ENCODE measurements around the gene NEXMIF.
A peak's percentile ranks its signal among the peaks of the same experiment; 100 is the strongest.
"Not testable (repeated sequence)": the region's sequence is repeated elsewhere in the genome, so short reads cannot be mapped to it uniquely, and the experiment has no call there.

Gene NEXMIF

DNA sequence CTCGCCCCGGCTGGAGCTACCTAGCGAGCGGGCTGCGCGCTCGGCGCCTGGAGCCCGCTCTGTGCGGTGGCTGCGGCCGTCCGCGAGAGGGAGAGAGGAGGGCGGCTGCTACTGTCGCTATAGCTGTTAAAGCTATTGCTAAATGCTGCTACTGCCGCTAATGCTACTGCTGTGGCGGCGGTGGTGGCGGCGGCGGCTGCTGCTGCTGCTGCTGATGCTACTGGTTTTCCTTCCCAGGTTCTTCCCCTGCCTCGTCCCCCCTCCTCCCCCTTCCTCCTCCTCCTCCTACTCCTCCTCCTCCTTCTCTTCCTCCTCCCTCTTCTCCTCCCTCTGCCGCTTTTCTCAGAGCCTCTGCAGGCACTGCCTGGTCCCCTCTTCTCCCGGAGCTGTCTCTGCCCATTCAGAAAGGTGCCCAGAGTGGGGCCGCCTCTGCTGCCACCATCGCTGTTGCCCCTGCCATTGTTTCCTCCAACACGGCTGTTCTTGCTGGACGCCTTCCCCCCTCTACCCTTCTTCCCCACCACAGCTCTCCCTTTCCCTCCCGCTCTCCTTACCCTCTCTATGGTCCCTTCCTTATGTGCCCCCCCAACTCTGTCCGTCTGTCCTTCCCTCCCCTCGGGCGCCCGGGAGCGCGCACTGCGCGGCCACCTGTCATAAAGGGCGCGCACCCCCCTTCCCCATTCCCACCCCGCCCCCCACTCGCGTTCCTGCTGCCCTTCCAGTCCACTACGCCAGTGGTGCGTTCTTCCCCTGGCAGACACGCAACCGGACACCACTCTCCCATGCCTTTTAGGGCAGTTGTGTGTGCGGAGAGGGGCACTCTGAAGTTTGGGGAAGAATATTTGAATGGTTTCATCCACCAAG, at the start of gene NEXMIF:
NEXMIF (minus strand) TSS at position 228 of the 864 bp plus-strand sequence.
- DNase-seq, result peak in 3 of 4 experiments; percentile 1 to 37 (median 6)

GRCh38 chrX:74961962-74962361, 36.7 kb upstream of the NEXMIF start:
- DNase-seq, result not testable (repeated sequence)

DNA sequence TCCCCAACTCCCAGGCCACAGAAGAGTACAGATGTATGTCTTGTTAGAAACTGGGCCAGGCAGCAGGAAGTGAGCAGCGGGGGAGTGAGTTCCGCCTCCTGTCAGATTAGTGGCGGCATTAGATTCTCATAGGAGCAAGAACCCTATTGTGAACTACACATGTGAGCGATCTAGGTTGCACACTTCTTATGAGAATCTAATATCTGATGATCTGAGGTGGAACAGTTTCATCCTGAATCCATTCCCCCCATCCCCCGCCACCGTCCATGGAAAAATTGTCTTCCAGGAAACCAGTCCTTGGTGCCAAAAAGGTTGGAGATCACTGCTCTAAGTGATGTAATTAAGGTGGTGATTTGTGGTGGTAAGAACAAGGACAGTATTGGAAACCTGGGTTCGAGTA, 24.5 kb upstream of the NEXMIF start:
- no peak for DNase-seq

DNA sequence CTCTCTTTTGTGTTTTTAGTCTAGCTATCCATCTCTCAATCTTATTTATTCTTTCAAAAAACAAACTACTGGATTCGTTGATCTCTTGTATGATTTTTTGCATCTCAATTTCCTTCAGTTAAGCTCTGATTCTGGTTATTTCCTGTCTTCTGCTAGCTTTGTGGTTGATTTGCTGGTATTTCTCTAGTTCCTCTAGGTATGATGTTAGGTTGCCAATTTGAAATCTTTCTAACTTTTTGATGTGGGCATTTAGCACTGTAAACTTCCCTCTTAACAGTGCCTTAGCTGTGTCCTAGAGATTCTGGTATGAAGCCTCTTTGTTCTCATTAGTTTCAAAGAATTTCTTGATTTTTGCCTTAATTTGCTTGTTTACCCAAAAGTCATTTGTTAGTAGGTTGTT, 15.2 kb upstream of the NEXMIF start:
- no peak for DNase-seq

DNA sequence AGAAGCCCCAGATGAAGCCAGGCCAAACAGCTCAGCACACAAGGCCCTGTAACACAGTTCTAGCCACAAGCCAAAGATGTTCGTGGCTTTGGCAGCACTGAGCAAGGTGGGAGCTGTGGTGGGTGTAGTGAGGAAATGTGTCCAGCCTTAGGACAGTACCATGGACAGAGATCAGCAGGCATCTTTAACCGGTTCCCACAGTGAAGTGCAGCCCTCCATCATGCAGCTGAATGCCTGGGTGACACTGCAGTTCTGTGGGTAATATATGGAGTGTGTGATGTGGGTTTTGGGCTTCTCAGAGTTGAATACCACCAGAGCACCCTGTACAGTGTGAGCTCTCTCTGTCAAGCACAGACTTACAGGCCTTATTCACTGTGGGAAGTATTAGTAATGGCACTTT, 6.0 kb upstream of the NEXMIF start:
- no peak for DNase-seq

GRCh38 chrX:74924449-74925224, 615 bp downstream of the NEXMIF start:
- peak in 2 of 4 experiments; percentile 1 to 37 for DNase-seq

- peak in 1 of 4 experiments; percentile 0 for DNase-seq
Measured at GRCh38 chrX:74923942-74924448, 1.3 kb downstream of the NEXMIF start.

DNA sequence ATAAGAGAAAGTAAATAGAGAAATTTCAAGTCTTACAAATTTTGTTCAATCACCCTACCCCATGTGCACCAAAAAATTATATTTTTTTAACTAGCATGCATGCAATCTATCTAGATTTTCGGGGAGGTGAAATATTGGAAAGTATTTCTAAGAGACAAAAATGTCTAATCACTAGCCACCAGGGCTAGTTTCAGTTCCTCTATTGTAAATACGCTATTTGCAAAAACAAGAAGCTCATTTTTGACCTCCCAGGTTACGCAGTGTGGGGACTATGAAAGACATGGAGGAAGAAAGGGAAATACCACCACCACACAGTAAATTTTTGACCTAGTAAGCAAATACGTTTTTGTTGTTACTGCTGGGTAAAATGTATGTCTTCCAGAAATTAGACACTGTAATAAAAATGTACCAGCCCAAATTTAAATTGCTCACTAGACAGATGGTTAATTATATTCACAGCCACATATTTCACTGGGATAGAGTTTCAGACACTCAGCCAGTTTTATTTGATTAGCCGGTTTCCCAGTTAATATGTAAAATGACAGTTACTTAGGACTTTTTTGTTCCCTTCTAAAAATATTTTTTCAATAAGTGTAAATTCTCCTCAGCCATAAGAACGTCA, 2.2 kb downstream of the NEXMIF start:
- no peak for DNase-seq

- DNase-seq, result no peak
Measured at GRCh38 chrX:74911494-74911893, 13.8 kb downstream of the NEXMIF start.

DNA sequence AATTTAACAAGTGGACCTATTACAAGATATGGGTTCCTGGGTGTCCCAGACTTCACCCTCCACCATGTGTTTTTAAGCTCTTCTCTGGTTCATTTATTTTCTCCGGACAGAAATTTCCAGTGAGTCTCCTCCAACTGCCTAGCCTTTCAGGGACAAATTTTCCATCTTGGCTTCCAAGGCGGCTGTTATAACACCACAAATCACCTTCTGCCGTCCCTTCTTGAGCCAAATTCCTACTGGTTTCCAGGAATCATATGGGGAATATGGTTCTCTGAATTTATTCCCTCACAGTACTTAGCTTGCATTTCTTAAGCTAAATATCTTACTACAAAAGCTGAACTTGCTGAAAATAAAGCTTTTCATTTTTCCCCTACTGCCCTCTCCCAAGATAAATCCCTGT, 18.8 kb downstream of the NEXMIF start:
- no peak for DNase-seq

GRCh38 chrX:74902806-74903205, 22.4 kb downstream of the NEXMIF start:
- DNase-seq, result no peak

- DNase-seq, result no peak
Measured at GRCh38 chrX:74892561-74892960, 32.7 kb downstream of the NEXMIF start.

GRCh38 chrX:74890676-74891430, 34.4 kb downstream of the NEXMIF start:
- DNase-seq, result no peak

DNA sequence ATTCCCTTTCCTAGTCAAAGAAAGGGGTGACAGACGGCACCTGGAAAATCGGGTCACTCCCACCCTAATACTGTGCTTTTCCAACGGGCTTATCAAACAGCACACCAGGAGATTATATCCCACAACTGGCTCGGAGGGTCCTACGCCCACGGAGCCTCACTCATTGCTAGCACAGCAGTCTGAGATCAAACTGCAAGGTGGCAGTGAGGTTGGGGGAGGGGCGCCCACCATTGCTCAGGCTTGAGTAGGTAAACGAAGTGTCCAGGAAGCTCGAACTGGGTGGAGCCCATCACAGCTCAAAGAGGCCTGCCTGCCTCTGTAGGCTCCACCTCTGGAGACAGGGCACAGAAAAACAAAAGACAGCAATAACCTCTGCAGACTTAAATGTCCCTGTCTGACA, 42.9 kb downstream of the NEXMIF start:
- not testable (repeated sequence) for DNase-seq

GRCh38 chrX:74865725-74866124, 59.5 kb downstream of the NEXMIF start:
- no peak for DNase-seq

DNA sequence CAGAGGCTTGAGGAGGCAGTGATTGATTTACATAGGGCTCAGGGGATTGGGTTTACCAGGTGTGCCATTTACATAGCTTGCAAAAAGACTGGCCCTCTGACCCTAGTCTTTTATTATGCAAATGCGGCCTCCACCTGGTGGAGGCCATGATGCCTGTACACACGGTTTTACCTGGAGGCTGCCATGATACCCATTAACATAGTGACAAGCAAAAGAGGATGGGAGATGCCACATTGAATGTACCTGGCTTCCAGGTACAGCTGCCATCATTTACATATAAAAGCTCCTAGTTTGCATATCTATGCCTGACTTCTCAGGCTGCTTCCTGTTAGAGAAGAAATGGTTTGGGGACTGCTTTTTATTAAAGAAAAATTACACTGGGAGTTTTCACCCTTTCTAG, 72.0 kb downstream of the NEXMIF start:
- DNase-seq, result no peak

DNA sequence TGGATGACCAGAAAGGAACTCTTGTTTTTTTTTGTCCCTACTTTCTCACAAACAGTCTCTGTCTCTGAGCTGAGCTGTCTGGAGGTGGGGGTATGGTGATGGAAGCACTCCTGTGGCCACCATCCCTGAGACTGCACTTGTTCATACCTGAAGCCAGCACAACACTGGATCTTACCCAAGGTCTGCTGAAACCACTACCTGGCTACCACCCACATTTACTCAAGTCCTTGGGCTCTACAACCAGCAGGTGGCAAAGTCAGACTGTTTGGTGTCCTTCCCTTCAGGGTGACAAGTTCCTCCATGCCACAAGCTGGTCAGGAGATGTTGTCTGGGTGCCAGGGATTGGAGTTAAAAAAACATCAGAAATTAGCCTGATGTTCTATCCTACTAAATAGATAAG, 89.7 kb downstream of the NEXMIF start:
- no peak for DNase-seq

DNA sequence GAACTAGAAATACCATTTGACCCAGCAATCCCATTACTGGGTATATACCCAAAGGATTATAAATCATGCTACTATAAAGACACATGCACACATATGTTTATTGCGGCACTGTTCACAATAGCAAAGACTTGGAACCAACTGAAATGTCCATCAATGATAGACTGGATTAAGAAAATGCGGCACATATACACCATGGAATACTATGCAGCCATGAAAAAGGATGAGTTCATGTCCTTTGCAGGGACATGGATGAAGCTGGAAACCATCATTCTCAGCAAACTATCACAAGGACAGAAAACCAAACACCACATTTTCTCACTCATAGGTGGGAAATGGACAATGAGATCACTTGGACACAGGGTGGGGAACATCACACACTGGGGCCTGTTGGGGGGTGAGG, 105.5 kb downstream of the NEXMIF start:
- not testable (repeated sequence) for DNase-seq

- no peak for DNase-seq
Measured at GRCh38 chrX:74814681-74815080, 110.6 kb downstream of the NEXMIF start.

GRCh38 chrX:74804574-74804973, 120.7 kb downstream of the NEXMIF start:
- DNase-seq, result no peak

DNA sequence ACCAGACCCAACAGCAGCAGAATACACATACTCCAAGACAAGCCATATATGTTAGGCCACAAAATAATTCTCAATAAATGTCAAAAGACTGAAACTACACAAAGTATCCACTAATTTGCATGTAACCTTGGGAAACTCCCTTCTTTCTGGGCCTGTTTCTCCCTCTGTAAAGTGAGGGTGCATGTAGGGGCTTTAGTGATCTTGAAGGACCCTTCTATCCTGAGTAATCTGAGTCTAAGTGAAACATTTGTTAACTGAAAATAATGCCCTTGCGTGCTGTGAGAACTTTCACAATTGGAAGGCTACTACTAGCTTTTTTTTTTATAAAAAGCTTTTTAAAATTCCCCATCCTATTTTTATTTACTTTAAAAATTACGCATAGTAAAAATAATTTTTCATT, 125.2 kb downstream of the NEXMIF start:
- no peak for DNase-seq

- DNase-seq, result no peak
Measured at GRCh38 chrX:74797338-74797887, 127.8 kb downstream of the NEXMIF start.

Data from activated naive CD4-positive, alpha-beta T cell (primary cell).